Measurements from ENCODE around the gene USP26.
"Not testable (repeated sequence)": the region's sequence is repeated elsewhere in the genome, so short reads cannot be mapped to it uniquely, and the experiment has no call there.

The USP26 gene

DNA sequence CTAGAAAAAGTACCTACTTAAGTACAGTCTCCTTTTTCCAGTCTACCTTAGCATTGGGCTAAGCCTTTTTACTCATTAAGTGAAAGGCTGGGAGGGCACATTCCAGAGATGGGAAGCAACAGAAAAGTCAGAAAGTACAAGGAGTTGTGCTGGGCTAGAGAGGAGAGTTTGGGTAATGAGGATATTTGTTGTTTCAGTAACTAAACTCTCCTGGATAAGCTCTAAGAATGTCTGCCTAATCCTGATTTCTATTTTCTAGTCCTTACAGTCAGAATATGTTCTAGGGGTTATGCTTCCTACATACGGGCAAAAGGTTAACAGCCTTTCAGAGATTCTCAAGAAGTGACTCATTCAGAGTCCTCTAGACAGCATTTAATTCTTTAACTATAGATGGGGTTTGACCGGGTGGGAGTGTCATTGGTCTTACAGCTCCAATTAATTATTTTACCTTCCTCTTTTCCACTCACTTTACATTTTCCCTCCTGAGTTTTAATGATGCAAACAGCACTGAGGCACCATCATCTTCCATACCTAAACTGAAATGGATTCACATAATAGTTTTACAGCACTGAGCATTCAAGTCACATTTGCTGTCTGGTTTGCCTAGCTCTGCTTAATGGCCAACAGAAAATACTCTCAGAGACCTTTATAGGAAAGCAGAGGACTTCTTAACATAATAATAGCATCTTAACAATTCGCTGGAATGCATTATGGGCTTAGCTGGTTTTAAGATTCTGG lies 42.9 kb downstream of the USP26 start:
- TF ChIP-seq, protein P1, sequence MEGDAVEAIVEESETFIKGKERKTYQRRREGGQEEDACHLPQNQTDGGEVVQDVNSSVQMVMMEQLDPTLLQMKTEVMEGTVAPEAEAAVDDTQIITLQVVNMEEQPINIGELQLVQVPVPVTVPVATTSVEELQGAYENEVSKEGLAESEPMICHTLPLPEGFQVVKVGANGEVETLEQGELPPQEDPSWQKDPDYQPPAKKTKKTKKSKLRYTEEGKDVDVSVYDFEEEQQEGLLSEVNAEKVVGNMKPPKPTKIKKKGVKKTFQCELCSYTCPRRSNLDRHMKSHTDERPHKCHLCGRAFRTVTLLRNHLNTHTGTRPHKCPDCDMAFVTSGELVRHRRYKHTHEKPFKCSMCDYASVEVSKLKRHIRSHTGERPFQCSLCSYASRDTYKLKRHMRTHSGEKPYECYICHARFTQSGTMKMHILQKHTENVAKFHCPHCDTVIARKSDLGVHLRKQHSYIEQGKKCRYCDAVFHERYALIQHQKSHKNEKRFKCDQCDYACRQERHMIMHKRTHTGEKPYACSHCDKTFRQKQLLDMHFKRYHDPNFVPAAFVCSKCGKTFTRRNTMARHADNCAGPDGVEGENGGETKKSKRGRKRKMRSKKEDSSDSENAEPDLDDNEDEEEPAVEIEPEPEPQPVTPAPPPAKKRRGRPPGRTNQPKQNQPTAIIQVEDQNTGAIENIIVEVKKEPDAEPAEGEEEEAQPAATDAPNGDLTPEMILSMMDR (IDR thresholded peaks at IDR 0.05; ENCODE audit: low read depth, low read length), result no peak
- no peak overlapping the region for H3K4me3 ChIP-seq (ENCODE audit: low read depth, low read length)

GRCh38 chrX:133048751-133049150 lies 48.2 kb downstream of the USP26 start:
- no peak overlapping the region for H3K4me3 ChIP-seq (ENCODE audit: low read depth, low read length)
- TF ChIP-seq, protein P1 (IDR thresholded peaks at IDR 0.05; ENCODE audit: low read depth, low read length), result no peak

DNA sequence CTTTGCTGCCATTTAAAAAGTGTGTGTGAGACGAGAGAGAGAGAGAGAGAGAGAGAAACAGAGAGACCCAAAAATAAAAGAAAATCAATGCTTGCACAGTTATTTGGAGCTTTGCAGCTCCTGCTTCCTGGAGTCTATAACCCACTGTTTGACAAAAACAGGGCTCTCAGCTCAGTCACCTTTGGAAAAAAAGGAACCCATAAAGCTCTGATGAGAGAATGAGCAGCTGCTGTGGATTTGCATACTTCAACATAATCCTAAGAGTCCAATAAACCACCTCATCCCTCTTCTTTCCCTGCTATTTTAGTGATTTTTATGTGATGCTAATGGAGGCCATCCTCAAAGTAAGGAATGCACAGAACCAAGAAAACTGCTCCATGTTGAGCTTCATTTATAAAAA lies 50.3 kb downstream of the USP26 start:
- TF ChIP-seq, protein P1 (IDR thresholded peaks at IDR 0.05; ENCODE audit: low read depth, low read length), result no peak

DNA sequence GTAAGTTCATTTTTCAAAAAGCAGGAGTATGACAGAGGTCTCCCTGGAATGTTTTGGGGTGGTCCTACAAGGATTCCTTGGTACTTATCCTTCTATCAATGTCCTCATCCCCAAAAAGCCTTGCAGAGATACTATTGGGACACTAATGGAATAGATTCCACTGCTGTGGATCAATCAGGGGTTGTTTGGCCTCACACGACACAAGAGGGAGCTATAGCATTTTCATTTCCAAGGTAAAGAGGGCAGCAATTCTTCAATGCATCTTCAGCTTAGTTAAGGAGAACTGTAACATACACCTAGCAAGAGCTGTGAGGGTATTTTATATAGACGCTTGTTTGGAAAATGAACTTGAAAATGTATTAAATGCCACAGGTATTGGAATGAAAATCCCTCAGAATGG lies 50.9 kb downstream of the USP26 start:
- TF ChIP-seq, protein P1 (IDR thresholded peaks at IDR 0.05; ENCODE audit: low read depth, low read length), result no peak
- no peak overlapping the region for H3K4me3 ChIP-seq (ENCODE audit: low read depth, low read length)

More for the DNA sequence above, 50.3 kb downstream of the USP26 start:
- no peak overlapping the region for H3K4me3 ChIP-seq (ENCODE audit: low read depth, low read length)

- H3K4me3 ChIP-seq (ENCODE audit: low read depth, low read length), result not testable (repeated sequence)
These were observed 52.6 kb downstream of the USP26 start for GRCh38 chrX:133044145-133044786.

GRCh38 chrX:133042260-133042659 lies 54.6 kb downstream of the USP26 start:
- no peak overlapping the region for H3K4me3 ChIP-seq (ENCODE audit: low read depth, low read length)
- TF ChIP-seq, protein P1 (IDR thresholded peaks at IDR 0.05; ENCODE audit: low read depth, low read length), result no peak

- no peak overlapping the region for H3K4me3 ChIP-seq (ENCODE audit: low read depth, low read length)
- TF ChIP-seq, protein P1 (IDR thresholded peaks at IDR 0.05; ENCODE audit: low read depth, low read length), result no peak
These were observed 63.9 kb downstream of the USP26 start for GRCh38 chrX:133033010-133033409.

Data from WI38 (cell line).